Effector memory CD8-positive, alpha-beta T cell (primary cell): ENCODE data around the gene SLC10A3.

Experiments used
- ATAC-seq: fragments of 150-1000 bp; cut with Tn5 transposase; replicated peaks from 2 replicates; pipeline ENCODE4 v1.10.0; 2021; ENCODE audit warnings: mild to moderate bottlenecking, moderate library complexity
- DNase-seq, 3 experiments: peaks; one replicate each; pipeline ENCODE4 v3.0.0; 2021
- H3K27ac Mint-ChIP-seq, 2 donors: one replicate each; pipeline ENCODE4 v1.8.0; 2022; ENCODE audit warnings: mild to moderate bottlenecking in 2 of 2, mixed read lengths in 2 of 2, moderate library complexity in 2 of 2
- H3K27me3 Mint-ChIP-seq, 2 donors: one replicate each; pipeline ENCODE4 v1.8.0; 2022; ENCODE audit warnings: mixed read lengths in 2 of 2
- H3K36me3 Mint-ChIP-seq: one replicate; pipeline ENCODE4 v1.8.0; 2022; ENCODE audit warnings: mild to moderate bottlenecking, moderate library complexity, mixed read lengths; ENCODE audit not compliant: insufficient read depth
- H3K4me1 Mint-ChIP-seq, 2 donors: one replicate each; pipeline ENCODE4 v1.8.0; 2022; ENCODE audit warnings: low read depth in 2 of 2, mixed read lengths in 2 of 2
- H3K4me3 Mint-ChIP-seq, 2 donors: one replicate each; pipeline ENCODE4 v1.8.0; 2022; ENCODE audit warnings: mild to moderate bottlenecking in 2 of 2, mixed read lengths in 2 of 2, moderate library complexity in 2 of 2
- H3K9me3 Mint-ChIP-seq, 2 donors: one replicate each; pipeline ENCODE4 v1.8.0; 2022; ENCODE audit warnings: mixed read lengths in 2 of 2

The SLC10A3 gene

DNA sequence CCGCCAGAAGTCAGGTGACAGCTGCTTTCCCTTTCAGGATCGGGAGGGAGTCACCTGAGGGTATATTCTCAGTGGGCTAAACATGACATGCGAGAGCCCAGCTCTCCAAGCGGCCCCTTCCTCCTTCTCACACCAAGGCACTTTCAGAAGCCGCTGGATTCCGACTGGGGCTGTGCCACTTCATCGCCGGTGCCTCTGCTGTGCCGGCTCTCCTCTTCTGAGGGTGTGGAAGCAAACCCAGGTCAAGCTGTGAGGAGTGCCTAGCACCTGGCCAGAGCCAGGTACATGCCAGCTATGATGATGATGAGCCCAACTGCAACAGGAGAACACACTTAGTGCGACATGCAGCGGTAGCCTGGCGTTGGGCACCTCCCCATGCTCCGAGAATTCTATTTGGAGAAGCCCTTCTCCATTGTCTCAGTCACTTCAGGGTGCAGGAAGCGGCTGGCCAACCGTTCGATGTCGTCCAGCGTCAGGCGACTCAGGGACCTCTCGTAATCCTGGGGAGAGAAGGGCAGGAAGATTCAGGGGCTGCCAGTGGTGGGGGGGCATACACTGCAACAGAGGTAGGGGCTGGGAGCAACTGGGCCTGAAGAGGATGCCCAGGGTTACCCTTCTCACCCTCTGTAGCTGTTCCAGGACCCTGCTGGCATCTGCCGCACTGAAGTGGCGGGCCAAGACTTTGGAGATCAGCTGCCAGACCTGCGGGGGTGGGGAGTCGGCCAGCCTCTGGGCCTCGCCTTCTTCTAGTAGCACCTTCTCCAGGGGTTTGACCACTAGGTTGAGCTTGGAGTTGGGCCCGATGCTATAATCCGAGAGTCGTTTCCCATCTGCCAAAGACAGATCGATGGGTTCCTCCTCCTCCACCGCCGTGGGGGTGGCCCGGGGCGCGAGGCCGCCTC is 5.0 kb downstream of the SLC10A3 start:
- H3K4me1 Mint-ChIP-seq = peaks cover 7 to 19% of the 10 kb centered on the region in 2 donors
- H3K36me3 Mint-ChIP-seq = peaks cover 37% of the 10 kb centered on the region
- DNase-seq (no peak), ATAC-seq (no peak)
- no peaks in the 10 kb centered on the region for H3K9me3 Mint-ChIP-seq
- H3K4me3 Mint-ChIP-seq = peak overlapping the region; percentile 50 to 51
- H3K27me3 Mint-ChIP-seq = no peaks in the 10 kb centered on the region
- H3K27ac Mint-ChIP-seq = peak overlapping the region in 1 of 2 donors; percentile 23

GRCh38 chrX:154484255-154485149 is 5.9 kb downstream of the SLC10A3 start:
- Mint-ChIP-seq H3K36me3 (peaks cover 36% of the 10 kb centered on the region), H3K4me1 (peaks cover 3 to 16% of the 10 kb centered on the region in 2 donors), H3K4me3 (peak overlapping the region in 1 of 2 donors; percentile 51), H3K27me3 (no peaks in the 10 kb centered on the region), H3K27ac (no peak overlapping the region), H3K9me3 (no peaks in the 10 kb centered on the region)
- ATAC-seq (no peak), DNase-seq (no peak)

DNA sequence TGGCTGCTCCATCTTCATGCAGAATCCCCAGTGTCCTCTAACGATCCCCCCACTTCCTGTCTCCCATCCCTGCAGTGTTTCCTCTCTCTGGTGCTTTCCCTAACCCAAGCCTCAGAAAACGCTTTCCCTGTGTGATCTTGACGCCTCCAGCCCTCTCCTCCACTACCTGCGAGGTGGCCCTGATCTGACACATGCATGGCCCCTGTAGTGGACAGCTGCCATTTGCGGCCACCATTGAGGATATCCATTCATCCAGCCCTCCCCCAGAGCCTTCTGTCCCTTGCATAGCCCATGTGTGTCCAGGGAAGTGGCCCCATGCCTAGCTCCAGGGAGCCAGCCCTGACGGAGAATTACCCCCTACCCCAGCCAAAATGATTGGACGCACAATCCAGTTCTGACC is 7.1 kb downstream of the SLC10A3 start:
- H3K36me3 Mint-ChIP-seq = peaks cover 36% of the 10 kb centered on the region
- ATAC-seq = no peak
- no peak overlapping the region for H3K4me3 Mint-ChIP-seq
- no peak for DNase-seq
- H3K27me3 Mint-ChIP-seq = no peaks in the 10 kb centered on the region
- no peaks in the 10 kb centered on the region for H3K9me3 Mint-ChIP-seq
- H3K27ac Mint-ChIP-seq = peak overlapping the region in 1 of 2 donors; percentile 41
- H3K4me1 Mint-ChIP-seq = peaks cover 4 to 12% of the 10 kb centered on the region in 2 donors

- peaks cover 31% of the 10 kb centered on the region for H3K36me3 Mint-ChIP-seq
- no peaks in the 10 kb centered on the region for H3K27me3 Mint-ChIP-seq
- no peak for DNase-seq
- peak overlapping the region in 1 of 2 donors; percentile 28 for H3K4me3 Mint-ChIP-seq
- H3K4me1 Mint-ChIP-seq = peaks cover 4 to 11% of the 10 kb centered on the region in 2 donors
- no peaks in the 10 kb centered on the region for H3K9me3 Mint-ChIP-seq
- ATAC-seq = no peak
- H3K27ac Mint-ChIP-seq = no peak overlapping the region
These were observed 7.6 kb downstream of the SLC10A3 start for GRCh38 chrX:154482786-154483185.

DNA sequence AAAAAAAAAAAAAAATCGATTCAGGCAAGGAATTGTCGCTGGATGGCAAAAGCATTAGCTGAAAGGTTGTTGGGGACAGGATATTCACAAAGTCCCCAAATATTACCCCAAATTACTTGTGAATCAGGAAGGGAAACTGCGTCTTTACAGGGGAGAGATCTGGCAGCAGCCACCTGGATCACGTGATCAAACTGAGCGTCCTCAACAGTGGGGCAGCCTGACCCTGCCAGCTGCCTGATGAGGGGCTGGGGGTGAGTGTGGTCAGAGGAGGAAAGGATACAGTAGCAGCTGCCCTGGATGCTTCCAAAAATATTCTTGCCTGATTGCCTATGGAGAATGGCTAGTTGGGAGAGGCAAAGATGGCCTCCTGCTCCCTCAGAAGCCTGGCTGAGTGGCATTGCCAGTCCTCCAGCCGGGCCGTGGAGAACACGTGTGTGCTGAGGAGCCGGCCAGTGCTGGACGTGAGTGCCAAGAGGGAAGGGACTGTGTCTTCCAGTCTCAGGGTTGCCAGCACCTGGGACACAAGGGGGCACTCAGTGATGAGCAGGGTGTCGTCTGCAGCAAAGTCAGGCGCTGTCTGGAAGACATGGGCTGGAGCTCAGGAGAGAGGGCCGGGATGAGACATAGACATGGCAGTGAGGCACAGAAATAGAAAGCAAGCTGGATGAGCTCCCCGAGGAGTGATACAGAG is 8.4 kb downstream of the SLC10A3 start:
- peak overlapping the region in 1 of 2 donors; percentile 28 for H3K4me3 Mint-ChIP-seq
- no peak overlapping the region for H3K27ac Mint-ChIP-seq
- H3K4me1 Mint-ChIP-seq = peaks cover 4 to 11% of the 10 kb centered on the region in 2 donors
- H3K36me3 Mint-ChIP-seq = peaks cover 26% of the 10 kb centered on the region
- H3K9me3 Mint-ChIP-seq = no peaks in the 10 kb centered on the region
- DNase-seq (no peak), ATAC-seq (no peak)
- H3K27me3 Mint-ChIP-seq = no peaks in the 10 kb centered on the region

DNA sequence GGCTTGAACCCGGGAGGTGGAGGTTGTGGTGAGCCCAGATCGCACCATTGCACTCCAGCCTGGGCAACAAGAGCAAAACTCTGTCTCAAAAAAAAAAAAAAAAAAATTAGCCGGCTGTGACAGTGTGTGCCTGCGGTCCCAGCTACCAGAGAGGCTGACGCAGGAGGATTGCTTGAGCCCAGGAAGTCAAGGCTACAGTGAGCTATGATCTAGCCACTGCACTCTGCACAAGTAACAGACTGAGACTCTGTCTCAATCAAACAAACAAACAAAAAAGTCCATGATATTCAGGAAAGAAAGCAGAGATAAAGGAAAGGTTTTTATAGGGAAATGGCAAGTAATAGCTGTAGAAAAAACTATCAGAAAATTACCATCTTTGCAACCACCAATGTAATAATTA is 9.2 kb downstream of the SLC10A3 start:
- no peak for ATAC-seq
- no peak overlapping the region for H3K27ac Mint-ChIP-seq
- no peaks in the 10 kb centered on the region for H3K27me3 Mint-ChIP-seq
- H3K4me3 Mint-ChIP-seq = no peak overlapping the region
- DNase-seq = no peak
- H3K36me3 Mint-ChIP-seq = peaks cover 25% of the 10 kb centered on the region
- H3K4me1 Mint-ChIP-seq = peaks cover 4 to 11% of the 10 kb centered on the region in 2 donors
- H3K9me3 Mint-ChIP-seq = no peaks in the 10 kb centered on the region

DNA sequence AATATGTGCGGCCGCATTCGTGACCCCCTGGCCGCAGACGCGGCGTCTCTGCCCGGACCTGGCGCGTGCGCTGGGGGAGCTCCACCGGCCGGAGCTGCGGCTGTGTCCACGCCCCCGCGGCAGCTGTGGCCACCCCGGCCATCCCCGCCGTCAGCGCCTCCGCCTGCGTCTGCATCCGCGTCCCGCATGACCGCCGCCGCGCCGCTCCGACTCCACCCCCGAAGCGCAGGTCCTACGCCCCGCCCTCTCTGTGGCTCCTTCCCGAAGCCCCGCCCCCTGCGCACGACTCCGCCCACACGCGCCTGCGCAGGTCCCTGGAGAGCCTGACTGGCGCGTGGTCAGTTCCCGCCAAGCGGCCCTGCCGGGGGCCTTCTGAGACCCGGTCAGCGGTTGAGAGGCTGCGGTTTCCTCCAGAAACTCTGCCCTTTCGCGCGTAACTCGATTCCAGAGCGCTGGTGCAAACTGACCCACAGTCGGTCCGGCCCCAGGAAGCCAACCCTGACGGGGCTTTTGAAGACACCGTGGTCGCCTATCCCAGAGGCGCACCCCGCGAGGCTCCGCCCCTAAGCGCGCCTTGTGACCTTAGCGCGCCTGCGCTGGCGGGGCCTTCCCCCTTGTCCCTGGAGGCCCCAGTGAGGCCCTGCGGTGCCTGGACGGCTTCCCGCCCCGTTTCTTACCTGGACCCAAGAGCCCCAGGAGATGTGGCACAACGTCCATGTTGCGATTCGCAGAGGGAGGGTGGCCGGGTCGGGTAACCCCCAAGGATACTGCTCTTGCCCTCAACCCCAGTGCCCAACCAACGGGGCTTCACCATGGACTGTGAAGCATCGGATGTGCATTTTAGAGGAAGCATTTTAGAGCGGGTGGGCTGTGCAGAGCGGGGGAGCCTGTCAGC is 11.5 kb downstream of the SLC10A3 start, which contains the start of gene LAGE3:
Gene LAGE3, minus strand, starts transcription at position 554 of the 895 bp plus-strand sequence. Its CDS starts 366 bp downstream, at position 188.
- H3K27me3 Mint-ChIP-seq = no peaks in the 10 kb centered on the region
- H3K36me3 Mint-ChIP-seq = peaks cover 27% of the 10 kb centered on the region
- ATAC-seq (peak; percentile 85), DNase-seq (peak; percentile 95 to 96 (median 95))
- H3K27ac Mint-ChIP-seq = peak within 1 kb of the TSS; percentile 86 to 95
- H3K9me3 Mint-ChIP-seq = no peaks in the 10 kb centered on the region
- peak within 1 kb of the TSS; percentile 75 to 82 for H3K4me3 Mint-ChIP-seq
- peaks cover 4 to 11% of the 10 kb centered on the region in 2 donors for H3K4me1 Mint-ChIP-seq

GRCh38 chrX:154477891-154478477 is 12.4 kb downstream of the SLC10A3 start:
- Mint-ChIP-seq H3K27ac (peak overlapping the region; percentile 86 to 95), H3K4me1 (peaks cover 4 to 10% of the 10 kb centered on the region in 2 donors), H3K9me3 (no peaks in the 10 kb centered on the region), H3K4me3 (peak overlapping the region; percentile 75 to 82), H3K27me3 (no peaks in the 10 kb centered on the region), H3K36me3 (peaks cover 31% of the 10 kb centered on the region)
- no peak for ATAC-seq
- no peak for DNase-seq

- H3K4me3 Mint-ChIP-seq = no peak overlapping the region
- ATAC-seq (no peak), DNase-seq (no peak)
- peaks cover 4 to 10% of the 10 kb centered on the region in 2 donors for H3K4me1 Mint-ChIP-seq
- no peaks in the 10 kb centered on the region for H3K27me3 Mint-ChIP-seq
- no peaks in the 10 kb centered on the region for H3K9me3 Mint-ChIP-seq
- no peak overlapping the region for H3K27ac Mint-ChIP-seq
- H3K36me3 Mint-ChIP-seq = peaks cover 31% of the 10 kb centered on the region
These were observed 13.6 kb downstream of the SLC10A3 start for GRCh38 chrX:154476821-154477220.

GRCh38 chrX:154473683-154474082 is 16.7 kb downstream of the SLC10A3 start:
- Mint-ChIP-seq H3K4me1 (peaks cover 0 to 6% of the 10 kb centered on the region in 2 donors), H3K4me3 (no peak overlapping the region), H3K9me3 (no peaks in the 10 kb centered on the region), H3K27me3 (no peaks in the 10 kb centered on the region), H3K27ac (peak overlapping the region in 1 of 2 donors; percentile 49), H3K36me3 (peaks cover 22% of the 10 kb centered on the region)
- ATAC-seq (no peak), DNase-seq (no peak)

- H3K36me3 Mint-ChIP-seq = peaks cover 26% of the 10 kb centered on the region
- no peaks in the 10 kb centered on the region for H3K27me3 Mint-ChIP-seq
- H3K4me1 Mint-ChIP-seq = peaks cover 0 to 3% of the 10 kb centered on the region in 2 donors
- ATAC-seq = no peak
- peak overlapping the region in 1 of 2 donors; percentile 44 for H3K4me3 Mint-ChIP-seq
- H3K9me3 Mint-ChIP-seq = no peaks in the 10 kb centered on the region
- no peak overlapping the region for H3K27ac Mint-ChIP-seq
- DNase-seq = no peak
These were observed 17.5 kb downstream of the SLC10A3 start for GRCh38 chrX:154472685-154473632.
